NOMO-1 treated with DMSO at 0.1 percent for 48 hours (cell line): ENCODE results near the gene MYO15B.

Experiments
- DNase-seq: peaks from one replicate; lab custom pipeline; 2025; ENCODE audit not compliant: unreplicated experiment; lab: John Stamatoyannopoulos, UW

Gene MYO15B

GRCh38 chr17:75587675-75588595, at the start of gene MYO15B:
Gene MYO15B, plus strand, starts transcription at chr17:75587800. Its CDS starts 258 bp downstream, at chr17:75588058.
- DNase-seq = peak; percentile 85

GRCh38 chr17:75539967-75540729, 47.5 kb upstream of the MYO15B start:
- no peak for DNase-seq

- DNase-seq = no peak
These were observed 46.6 kb upstream of the MYO15B start for GRCh38 chr17:75540923-75541503.

- no peak for DNase-seq
These were observed 45.4 kb upstream of the MYO15B start for GRCh38 chr17:75542229-75542628.

- DNase-seq = no peak
These were observed 44.8 kb upstream of the MYO15B start for GRCh38 chr17:75542728-75543336.

GRCh38 chr17:75544250-75544649, 43.4 kb upstream of the MYO15B start:
- no peak for DNase-seq

GRCh38 chr17:75546181-75546580, 41.4 kb upstream of the MYO15B start:
- DNase-seq = no peak

GRCh38 chr17:75547091-75547490, 40.5 kb upstream of the MYO15B start:
- DNase-seq = no peak

GRCh38 chr17:75548813-75549212, 38.8 kb upstream of the MYO15B start:
- DNase-seq = no peak

- no peak for DNase-seq
These were observed 38.1 kb upstream of the MYO15B start for GRCh38 chr17:75549246-75550138.

GRCh38 chr17:75550139-75550465, 37.5 kb upstream of the MYO15B start:
- no peak for DNase-seq

- no peak for DNase-seq
These were observed 36.3 kb upstream of the MYO15B start for GRCh38 chr17:75551266-75551665.

GRCh38 chr17:75552425-75553294, 34.9 kb upstream of the MYO15B start:
- no peak for DNase-seq

GRCh38 chr17:75553295-75554110, 34.1 kb upstream of the MYO15B start:
- DNase-seq = no peak

- no peak for DNase-seq
These were observed 31.9 kb upstream of the MYO15B start for GRCh38 chr17:75555679-75556153.

- no peak for DNase-seq
These were observed 30.3 kb upstream of the MYO15B start for GRCh38 chr17:75557075-75557851.

GRCh38 chr17:75557852-75558665, 29.5 kb upstream of the MYO15B start:
- no peak for DNase-seq
